ENCODE data around the gene HDDC3.

Gene HDDC3

DNA sequence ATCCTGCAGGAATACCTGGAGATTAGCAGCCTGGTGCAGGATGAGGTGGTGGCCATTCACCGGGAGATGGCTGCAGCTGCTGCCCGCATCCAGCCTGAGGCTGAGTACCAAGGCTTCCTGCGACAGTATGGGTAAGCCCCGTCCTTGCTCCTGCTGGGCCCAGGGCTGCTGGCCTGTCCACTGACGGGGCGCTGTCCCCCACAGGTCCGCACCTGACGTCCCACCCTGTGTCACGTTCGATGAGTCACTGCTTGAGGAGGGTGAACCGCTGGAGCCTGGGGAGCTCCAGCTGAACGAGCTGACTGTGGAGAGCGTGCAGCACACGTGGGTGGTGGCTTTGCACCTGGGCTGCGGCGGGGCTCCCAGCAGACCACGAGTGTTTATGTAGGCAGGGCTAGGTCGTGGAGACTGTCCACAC lies 43.0 kb downstream of the HDDC3 start:
- no peak overlapping the region for H3K4me3 ChIP-seq (replicated peaks; ENCODE audit: insufficient read depth, low read length)
- TF ChIP-seq SPI1 (IDR thresholded peaks at IDR 0.05; ENCODE audit: borderline replicate concordance, low read depth) = no peak
- TF ChIP-seq, protein P1, sequence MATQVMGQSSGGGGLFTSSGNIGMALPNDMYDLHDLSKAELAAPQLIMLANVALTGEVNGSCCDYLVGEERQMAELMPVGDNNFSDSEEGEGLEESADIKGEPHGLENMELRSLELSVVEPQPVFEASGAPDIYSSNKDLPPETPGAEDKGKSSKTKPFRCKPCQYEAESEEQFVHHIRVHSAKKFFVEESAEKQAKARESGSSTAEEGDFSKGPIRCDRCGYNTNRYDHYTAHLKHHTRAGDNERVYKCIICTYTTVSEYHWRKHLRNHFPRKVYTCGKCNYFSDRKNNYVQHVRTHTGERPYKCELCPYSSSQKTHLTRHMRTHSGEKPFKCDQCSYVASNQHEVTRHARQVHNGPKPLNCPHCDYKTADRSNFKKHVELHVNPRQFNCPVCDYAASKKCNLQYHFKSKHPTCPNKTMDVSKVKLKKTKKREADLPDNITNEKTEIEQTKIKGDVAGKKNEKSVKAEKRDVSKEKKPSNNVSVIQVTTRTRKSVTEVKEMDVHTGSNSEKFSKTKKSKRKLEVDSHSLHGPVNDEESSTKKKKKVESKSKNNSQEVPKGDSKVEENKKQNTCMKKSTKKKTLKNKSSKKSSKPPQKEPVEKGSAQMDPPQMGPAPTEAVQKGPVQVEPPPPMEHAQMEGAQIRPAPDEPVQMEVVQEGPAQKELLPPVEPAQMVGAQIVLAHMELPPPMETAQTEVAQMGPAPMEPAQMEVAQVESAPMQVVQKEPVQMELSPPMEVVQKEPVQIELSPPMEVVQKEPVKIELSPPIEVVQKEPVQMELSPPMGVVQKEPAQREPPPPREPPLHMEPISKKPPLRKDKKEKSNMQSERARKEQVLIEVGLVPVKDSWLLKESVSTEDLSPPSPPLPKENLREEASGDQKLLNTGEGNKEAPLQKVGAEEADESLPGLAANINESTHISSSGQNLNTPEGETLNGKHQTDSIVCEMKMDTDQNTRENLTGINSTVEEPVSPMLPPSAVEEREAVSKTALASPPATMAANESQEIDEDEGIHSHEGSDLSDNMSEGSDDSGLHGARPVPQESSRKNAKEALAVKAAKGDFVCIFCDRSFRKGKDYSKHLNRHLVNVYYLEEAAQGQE (IDR thresholded peaks at IDR 0.05; ENCODE audit: insufficient replicate concordance, low read depth) = no peak
- TF ChIP-seq GABPA (IDR thresholded peaks at IDR 0.05; ENCODE audit: low read depth) = no peak
- TF ChIP-seq POLR2AphosphoS5 (IDR thresholded peaks at IDR 0.05; ENCODE audit: low read depth) = 0 out of 2 replicates have a peak, but pooled peaks have one; percentile 22
- TF ChIP-seq, protein P2, sequence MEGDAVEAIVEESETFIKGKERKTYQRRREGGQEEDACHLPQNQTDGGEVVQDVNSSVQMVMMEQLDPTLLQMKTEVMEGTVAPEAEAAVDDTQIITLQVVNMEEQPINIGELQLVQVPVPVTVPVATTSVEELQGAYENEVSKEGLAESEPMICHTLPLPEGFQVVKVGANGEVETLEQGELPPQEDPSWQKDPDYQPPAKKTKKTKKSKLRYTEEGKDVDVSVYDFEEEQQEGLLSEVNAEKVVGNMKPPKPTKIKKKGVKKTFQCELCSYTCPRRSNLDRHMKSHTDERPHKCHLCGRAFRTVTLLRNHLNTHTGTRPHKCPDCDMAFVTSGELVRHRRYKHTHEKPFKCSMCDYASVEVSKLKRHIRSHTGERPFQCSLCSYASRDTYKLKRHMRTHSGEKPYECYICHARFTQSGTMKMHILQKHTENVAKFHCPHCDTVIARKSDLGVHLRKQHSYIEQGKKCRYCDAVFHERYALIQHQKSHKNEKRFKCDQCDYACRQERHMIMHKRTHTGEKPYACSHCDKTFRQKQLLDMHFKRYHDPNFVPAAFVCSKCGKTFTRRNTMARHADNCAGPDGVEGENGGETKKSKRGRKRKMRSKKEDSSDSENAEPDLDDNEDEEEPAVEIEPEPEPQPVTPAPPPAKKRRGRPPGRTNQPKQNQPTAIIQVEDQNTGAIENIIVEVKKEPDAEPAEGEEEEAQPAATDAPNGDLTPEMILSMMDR (IDR thresholded peaks at IDR 0.05; ENCODE audit: insufficient read depth, low read length) = no peak
- H3K27ac ChIP-seq (replicated peaks) = no peak overlapping the region
- no peak for DNase-seq (ENCODE audit: low read depth in 1 of 2, low spot score in 1 of 2)
- no peaks in the 10 kb centered on the region for H3K27me3 ChIP-seq (ENCODE audit: insufficient read depth, poor library complexity, severe bottlenecking)

DNA sequence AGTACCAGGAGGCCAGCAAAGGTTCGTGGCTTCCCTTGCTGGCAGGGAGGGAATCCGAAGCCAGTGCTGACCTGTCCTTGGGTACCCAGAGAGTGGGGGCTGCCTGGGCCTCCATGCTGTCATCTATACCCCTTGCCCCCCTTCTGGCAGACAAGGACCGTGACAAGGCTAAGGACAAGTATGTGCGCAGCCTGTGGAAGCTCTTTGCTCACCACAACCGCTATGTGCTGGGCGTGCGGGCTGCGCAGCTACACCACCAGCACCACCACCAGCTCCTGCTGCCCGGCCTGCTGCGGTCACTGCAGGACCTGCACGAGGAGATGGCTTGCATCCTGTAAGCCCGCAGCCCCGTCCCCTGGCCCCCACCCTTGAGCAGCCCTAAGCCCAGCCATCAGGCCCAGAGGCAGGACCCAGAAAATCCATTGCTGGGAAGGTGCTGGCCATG lies 45.3 kb downstream of the HDDC3 start:
- DNase-seq (ENCODE audit: low read depth in 1 of 2, low spot score in 1 of 2) = no peak
- no peak for TF ChIP-seq SPI1 (IDR thresholded peaks at IDR 0.05; ENCODE audit: borderline replicate concordance, low read depth)
- no peak for TF ChIP-seq POLR2AphosphoS5 (IDR thresholded peaks at IDR 0.05; ENCODE audit: low read depth)
- TF ChIP-seq GABPA (IDR thresholded peaks at IDR 0.05; ENCODE audit: low read depth) = no peak
- TF ChIP-seq, protein P1 (IDR thresholded peaks at IDR 0.05; ENCODE audit: insufficient replicate concordance, low read depth) = no peak
- TF ChIP-seq, protein P2 (IDR thresholded peaks at IDR 0.05; ENCODE audit: insufficient read depth, low read length) = no peak
- Histone ChIP-seq H3K27ac (replicated peaks) (peak overlapping the region; percentile 8; the same call in 1 of the 2 replicates), H3K27me3 (ENCODE audit: insufficient read depth, poor library complexity, severe bottlenecking) (no peaks in the 10 kb centered on the region), H3K4me3 (replicated peaks; ENCODE audit: insufficient read depth, low read length) (no peak overlapping the region)

DNA sequence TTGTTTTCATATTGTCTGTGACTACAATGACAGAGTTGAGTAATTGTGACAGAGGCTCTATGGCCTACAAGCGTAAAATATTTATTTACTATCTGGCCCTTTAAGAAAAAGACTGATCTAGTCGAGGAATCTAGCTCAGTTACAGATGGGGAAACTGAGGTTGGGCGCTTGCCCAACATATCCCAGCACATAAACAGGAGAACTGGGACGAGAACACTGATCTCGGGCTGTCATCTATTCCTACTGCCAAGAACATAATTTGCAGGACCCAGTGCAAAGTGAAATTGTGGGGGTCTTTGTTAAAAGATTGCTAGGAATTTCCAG lies 46.1 kb downstream of the HDDC3 start:
- TF ChIP-seq SPI1 (IDR thresholded peaks at IDR 0.05; ENCODE audit: borderline replicate concordance, low read depth) = no peak
- TF ChIP-seq POLR2AphosphoS5 (IDR thresholded peaks at IDR 0.05; ENCODE audit: low read depth) = no peak
- TF ChIP-seq, protein P2 (IDR thresholded peaks at IDR 0.05; ENCODE audit: insufficient read depth, low read length) = no peak
- TF ChIP-seq, protein P1 (IDR thresholded peaks at IDR 0.05; ENCODE audit: insufficient replicate concordance, low read depth) = no peak
- no peak for TF ChIP-seq GABPA (IDR thresholded peaks at IDR 0.05; ENCODE audit: low read depth)
- no peaks in the 10 kb centered on the region for H3K27me3 ChIP-seq (ENCODE audit: insufficient read depth, poor library complexity, severe bottlenecking)
- no peak for DNase-seq (ENCODE audit: low read depth in 1 of 2, low spot score in 1 of 2)
- H3K4me3 ChIP-seq (replicated peaks; ENCODE audit: insufficient read depth, low read length) = peak overlapping the region; percentile 81
- H3K27ac ChIP-seq (replicated peaks) = peak overlapping the region; percentile 94

All from HL-60 (cell line).